GM21576 (cell line): Measurements from ENCODE around the gene CABP2.

Experiments used
- ATAC-seq: cut with Tn5 transposase; IDR thresholded peaks from one replicate; pipeline ENCODE4 v1.9.1; 2021; ENCODE audit warnings: mild to moderate bottlenecking, moderate library complexity; ENCODE audit not compliant: unreplicated experiment

CABP2 gene

DNA sequence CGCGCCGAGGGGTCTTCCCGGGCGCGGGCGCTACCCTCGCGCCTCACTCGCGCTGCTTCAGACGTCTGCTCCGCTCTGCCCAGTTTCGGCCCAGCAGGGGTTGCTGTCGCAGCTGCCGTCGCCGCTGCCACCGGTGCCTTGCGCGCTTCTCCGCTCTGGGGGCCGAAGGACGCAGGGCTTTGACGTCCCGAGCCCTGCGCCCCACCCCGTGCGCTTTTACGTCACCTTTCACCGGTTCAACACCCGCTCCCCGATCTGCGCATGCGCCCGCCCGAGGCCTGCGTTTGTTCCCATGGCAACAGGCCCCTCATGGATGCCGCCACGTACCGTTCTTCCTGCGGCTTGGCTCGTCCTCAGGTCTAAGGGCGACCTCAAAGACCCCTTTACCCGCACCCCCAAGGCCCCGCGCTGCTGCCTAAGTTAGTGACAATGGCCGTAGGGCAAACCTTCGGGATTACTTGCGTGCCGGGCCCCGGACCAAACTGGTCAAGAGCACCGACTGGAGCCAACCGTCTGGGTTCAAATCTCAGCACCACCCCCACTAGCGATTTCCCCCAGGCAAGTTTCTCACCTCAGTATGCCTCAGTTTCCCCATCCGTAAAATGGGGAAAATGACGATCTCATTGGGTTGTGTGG, 14.6 kb downstream of the CABP2 start:
- peak; percentile 35 for ATAC-seq

DNA sequence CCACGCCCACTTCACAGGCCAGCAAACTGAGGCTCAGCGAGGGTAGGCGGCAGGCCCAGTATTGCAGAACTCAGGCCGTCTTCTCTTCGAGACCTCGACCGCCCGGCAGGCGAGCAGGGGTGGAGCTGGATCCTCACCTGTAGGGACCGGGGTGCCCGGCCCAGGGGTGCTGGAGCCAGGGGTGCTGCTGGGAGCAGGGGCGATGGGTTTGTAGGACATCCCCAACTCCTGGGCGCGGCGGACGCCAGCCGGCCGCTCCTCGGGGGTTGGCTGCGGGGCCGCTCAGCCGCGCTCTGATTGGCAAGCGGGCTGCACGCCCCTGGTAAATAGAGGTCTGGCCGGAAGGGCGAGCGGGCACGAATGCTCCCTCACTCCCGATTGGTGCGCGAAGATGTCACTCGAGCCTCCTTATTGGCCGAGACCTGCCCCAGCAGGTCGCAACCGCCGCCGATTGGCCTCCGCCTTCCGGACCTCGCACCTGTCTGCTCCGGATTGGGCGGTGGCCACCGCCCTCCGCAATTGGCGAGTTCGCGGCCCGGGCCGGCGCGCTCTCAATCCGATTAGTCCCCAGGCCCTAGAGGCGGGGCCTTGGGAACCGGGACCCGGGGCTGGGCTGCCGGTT, 15.3 kb downstream of the CABP2 start, which contains the start of gene CDK2AP2:
TSS of gene CDK2AP2 (minus strand) at position 299 of the 622 bp plus-strand sequence. CDS start at position 219, 80 bp downstream.
- peak; percentile 66 for ATAC-seq

DNA sequence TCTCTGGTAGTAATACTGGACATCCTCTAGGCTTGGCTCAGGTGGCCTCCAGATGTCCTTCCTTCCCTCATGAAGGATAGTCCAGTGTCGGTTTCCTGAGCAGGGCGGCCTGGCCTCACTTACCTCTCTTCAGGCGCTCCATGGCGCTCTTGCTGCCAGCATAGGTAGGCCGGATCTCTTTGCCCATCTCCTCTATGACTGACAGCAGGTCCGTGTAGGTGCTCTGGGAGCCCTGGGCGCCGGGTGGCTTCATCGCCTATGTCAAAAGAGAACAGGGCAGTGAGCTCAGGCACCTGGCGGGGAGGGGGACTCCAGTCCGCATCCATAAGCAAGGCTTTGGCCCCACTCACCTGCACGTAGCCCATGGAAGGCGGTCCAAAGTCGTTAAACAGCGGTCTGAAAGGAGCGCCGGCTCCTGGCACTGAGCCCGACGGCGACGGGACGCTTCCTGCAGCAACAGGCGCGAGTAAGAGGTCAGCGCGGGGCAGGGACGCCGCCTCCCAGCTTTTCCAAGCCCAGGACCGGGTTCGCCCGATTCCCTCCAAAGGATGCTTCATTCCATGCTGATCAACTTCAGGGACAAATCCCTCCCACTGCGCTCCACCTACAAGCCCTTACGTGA, 15.9 kb downstream of the CABP2 start:
- no peak for ATAC-seq

DNA sequence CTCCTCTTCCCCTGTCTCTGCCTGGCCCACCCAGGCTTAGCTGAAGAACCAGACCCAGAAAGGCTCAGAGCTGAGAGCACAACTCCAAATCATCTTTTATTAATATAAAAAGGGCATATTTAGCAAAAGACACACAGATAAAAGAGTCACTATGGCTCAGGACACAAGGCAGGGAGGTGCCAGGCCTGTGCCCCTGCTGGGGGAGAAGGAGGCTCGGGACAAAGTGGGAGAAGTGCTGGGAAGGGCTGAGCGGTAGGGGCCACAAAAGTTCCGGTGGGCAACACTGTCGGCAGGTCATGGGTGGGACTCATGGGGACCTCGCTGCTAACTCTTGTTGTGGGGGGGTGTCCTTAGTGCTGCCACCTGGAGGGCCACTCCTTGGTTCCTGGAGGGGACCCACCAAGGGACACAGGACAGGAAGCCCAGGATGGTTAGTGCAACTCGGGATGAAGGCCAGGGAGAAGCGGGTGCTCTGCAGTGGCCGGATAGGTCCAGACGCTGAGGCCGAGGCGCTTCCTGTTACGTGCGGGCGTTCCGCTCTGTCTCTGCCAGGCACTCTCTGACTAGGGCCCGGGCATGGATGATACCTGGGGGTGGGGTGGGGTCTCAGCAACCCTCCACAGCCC, 16.7 kb downstream of the CABP2 start:
- no peak for ATAC-seq

DNA sequence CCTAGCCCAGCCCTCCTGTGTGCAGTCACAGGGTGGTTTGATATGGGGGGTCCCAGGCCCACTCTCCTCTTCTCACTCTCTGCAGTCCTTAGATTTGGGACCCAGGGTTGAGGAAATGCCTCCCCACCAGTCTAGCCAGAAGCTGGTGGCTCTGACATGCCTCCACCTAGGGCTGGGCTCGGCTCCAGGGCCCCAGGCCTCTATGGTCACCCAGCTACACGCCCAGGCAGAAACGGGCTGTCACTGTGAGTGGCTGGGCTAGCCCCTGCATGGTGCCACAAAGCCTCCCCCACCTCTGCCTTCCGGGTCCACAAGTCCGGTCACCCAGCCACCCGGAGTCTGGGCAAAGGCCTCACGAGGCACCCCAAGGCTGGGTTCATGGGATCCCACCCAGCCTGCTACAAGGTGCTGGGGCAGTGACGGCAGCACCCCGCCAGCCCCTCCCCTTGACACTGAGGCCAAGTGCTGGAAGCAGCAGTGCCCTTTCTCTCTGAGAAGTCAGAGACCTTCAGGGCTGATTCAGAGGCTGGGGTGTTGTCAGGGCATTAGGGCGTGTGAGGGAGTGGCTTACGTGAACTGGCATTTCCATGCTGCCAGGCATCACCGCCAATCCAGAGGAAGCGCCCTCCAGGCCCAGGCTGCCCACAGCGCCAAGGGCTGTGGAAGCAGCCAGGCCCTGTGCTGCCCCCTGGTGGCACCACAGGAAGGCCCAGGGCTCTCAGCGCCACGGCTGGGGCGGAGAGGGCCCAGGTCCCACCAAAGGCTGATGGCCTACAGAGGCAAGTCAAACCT, 17.4 kb downstream of the CABP2 start:
- ATAC-seq = no peak

DNA sequence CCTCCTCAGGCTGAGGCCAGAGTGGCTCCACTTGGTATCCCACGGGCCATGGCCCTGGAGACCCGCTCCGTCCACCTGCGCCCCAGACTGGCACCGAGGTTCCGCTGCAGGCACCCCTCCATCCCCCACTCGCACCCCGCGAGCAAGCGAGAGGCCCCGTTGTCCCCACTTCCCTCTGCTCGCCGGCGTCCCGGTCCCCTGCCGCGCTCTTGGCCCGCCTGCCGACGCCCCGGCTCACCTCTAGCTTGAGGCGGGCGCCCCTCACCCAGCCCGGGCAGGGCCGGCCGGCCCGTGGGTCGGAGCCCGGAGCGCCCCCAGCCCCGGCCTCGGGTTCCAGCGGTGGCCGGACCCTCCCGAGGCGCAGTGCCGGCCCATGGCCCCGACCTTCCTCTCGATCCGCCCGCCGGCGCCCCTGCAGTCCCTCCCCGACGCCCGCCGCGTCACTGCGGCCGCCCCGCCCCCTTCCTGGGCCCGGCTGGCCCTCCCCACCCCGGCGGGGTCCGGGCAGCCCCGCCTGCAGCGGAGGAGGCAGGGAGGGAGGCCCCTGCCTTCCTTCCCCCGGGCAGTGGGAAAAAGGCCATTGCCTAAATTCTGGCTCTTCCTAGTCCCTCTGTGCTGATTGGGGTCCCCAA, 18.2 kb downstream of the CABP2 start, which contains the start of gene PITPNM1:
TSS of gene PITPNM1 (minus strand) at position 414 of the 632 bp plus-strand sequence. CDS start 1,183 bp downstream, outside the sequence.
- peak; percentile 22 for ATAC-seq

DNA sequence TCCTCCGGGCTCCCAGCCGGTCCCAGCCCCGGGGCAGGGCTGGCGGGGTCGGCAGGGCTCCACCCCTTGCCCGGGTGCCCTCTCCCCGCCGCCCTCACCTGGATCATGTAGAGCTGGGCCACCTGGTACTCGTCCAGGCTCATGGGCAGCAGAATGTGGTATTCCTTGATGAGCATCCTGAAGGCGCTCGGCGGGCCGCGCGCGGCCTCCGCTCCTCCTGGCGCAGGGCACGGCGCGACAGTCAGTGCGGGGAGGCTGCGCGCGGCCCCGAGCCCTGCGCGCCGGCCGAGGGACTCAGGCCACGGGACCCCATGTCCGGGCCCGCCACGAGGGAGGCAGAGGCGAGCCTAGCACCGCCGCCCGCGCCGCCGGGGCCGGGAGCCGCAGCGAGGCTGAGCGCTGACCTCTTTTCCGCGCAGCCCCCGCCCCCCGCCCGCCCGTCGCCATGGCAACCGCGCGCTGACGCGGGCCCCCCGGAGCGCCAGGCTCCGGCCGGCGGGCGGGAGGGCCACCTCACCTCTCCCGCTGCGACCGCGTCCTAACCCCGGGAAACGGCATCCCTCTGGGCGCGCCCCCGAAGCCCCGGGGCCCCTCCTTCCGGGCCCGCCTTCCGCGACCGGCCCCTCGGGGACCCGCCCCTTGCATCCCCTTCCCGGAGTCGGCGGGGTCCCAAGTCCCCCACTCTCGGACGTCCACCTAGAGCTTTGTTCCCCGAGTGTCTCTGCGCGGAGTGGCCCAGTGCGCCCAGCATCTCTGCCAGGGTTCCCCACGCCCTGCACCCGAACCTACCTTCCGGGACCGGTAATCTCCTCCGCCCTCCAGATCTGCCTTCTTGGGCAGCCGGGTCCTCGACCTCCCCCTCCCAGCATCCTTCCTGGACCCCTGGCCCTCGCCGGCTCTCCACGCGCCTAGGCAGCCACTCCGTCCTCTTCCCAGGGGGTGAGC, 19.0 kb downstream of the CABP2 start:
- no peak for ATAC-seq

DNA sequence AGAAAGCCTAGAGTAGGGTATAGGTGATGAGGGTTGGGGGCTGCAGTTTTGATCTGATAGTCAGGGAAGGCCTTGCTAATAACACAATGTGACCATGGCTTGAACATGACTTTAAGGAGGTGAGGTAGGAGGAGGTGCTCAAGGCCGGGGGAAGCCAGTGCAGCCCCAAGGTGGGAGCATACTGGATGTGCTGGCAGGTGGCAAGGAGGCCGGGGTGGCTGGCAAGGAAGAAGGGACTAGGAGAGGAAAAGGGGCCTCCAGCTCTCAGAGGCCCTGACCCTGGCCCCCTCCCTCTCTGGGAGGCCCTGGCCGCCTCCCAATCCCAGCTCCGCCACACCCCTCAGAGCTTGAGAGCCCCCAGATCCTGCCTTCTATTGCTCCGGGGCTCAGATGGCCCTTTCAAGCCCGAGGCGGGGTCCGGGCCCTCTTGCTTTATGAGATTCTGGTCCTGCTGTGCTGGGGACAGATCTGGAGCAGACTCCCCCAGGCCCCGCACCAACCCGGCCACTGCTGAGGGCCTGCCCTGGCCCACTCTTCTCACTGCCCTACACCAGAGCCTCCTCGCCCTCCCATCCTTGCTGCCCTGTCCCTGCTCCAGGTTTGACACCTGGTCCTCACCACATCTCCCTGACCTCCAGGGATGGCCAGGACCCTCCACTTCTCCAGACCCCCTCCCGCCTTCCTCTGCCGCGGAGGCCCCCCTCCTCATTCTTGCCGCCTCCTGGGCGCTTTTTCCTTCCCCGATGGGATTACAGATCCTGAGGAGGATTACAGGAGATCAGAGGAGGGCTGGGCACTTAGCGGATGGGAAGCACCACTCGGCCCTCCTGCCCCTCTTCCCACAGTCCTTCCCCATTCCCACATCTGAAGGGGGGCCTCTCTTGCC, 19.9 kb downstream of the CABP2 start:
- ATAC-seq = no peak

DNA sequence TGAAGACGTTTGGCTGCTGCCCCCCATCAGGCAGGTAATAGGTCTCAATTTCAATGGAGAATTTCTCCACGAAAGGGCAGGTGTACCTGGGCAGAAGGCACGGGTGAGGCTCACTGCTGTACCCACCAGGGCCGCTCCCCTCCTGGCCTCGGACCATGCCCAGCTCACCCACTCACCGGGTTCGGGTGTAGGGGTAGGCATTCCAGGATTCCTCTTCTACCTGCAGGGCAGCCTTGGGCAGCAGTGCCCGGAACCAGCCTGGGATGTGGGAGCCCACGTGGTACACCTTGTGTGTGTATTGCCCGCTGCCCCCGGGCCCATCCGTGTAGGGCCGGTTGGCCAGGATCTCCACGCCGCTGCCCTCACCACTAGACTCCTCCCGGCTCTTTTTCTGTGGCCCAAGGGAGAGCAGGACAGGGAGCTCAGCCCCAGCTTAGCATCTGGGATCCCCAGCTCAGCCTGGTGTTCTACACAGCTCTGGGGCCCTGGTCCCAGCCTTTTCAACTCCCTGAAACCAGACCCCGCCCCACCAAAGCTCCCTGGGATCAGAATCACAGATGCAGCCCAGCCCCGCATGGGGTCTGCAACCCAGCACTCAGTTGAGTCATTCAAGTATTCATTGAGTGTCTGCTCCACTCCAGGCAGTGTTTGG, 20.8 kb downstream of the CABP2 start:
- no peak for ATAC-seq

DNA sequence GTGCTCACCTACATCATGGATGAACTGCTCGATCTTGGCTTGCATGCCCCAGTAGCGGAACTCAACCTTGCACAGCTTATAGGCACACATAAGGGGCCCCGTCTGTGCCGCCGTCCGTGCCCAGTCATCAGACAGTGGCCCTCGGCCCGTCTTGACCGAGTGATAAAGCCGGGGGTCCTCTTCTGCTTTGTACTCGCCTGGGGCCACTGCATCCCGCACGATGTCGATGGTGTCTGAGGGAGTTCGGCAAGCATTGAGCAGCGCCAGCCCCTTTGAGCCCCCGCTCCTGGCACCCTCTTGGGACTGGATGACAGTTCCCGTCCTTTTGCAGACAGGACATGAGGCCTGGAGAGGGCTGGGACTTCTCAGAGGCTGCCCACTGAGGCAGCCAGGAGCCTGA, 21.4 kb downstream of the CABP2 start:
- ATAC-seq = no peak

DNA sequence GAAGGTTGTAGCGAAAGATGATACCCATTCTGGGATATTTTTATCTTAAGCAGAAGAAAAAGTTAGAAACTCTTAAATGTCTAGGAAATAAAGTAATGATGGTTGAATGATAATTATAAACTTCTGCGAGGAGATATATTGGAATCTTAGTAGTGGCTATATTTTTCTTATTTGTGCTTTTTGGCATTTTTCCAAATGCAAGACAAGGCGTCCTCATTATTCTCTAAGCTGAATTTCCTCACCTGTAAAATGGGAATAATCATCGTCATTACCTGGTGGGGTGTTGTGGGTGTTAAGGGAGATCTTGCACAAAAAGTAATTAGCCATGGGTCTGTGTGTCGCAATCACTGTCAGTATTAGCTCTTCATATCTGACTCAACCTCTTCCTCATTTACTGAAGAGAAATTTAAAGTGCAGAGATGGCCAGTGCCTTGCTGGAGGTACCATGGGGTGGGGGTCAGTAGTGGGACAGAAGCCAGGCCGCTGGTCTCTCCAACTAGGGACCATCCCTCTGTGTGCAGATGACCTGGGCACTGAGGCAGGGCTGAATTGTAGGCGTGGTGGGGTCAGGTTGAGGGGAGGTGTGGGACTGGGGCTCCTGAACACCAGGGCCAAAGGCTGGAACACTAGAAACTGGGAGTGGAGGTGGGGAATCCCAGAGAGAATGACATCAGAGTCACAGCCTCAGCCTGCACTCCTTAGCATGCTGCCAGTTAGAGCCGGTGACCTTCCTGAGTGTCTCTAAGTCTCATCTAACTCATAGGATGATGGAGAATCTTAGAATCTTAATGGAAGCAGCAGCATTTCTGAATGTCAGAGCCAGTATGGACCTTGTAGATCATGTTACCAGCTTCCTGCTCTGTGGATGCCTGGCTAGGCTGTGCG, 22.2 kb downstream of the CABP2 start:
- no peak for ATAC-seq

DNA sequence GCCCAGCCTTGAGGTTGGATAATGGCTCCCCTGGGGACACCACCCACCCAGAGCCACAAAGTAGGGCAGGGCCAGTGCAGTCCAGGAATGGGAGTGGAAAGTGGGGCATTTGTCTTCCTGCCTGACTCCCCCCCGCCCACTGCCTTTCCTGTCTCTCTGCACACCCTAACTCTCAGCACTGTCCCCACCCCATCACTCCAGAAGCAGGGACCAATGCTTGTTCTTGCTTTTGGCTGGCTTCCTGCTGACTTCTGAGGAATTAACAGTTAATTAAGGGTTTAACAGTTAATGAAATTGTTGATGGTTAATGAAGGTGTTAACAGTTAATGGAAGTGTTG, 22.8 kb downstream of the CABP2 start:
- ATAC-seq = no peak

DNA sequence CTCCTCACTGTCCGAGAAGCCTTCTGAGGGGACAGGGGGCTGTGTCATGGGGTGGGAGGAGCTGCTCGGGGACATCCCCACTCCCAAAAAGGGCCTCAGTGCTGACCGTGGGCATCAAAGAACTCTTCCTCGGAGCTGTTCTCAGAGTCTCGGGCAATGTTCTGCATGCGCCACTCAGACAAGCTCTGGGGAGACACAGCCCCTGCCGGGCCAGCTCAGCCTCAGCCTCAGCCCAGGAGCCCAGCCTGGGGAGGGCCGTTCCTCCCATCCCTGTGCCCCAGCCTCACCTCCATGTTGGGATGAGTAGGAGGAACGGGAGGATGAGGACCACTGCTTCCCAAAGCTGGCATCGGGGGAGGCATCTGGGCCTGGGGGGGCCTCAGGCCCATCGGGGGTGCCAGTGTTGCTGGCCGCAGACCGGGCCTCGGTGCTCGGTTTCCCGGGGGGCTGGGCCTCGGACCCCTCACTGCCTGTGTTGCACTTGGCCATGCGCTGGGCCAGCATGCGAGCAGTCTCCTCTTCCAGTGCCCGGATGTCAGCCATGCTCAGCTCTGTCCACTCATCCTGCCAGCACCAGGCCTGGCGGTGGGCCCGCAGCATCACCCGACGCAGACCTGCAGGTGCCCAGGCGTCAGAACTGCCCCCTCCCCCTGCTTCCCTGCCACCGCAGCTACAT, 23.3 kb downstream of the CABP2 start:
- no peak for ATAC-seq

DNA sequence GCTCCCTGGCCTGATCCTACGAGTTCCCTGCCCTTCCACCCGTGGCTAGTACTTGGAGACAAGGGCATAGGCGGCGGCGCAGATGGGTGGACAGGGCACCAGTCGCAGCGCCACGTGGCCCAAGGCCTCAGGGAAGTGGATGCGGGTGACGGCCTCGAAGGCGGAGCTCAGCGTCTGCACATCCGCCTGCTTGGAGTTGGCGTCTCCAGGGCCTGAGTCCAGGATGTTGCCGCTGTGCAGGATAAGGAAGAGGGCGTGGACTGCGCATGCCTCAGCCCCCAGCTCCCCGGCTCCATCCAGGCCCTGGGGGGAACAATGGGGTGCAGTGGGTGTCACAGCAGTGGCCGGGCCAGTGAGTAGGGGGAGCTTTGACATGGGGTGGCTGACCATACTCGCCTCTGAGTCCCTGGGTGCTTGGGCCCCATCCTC, 24.7 kb downstream of the CABP2 start:
- ATAC-seq = no peak

DNA sequence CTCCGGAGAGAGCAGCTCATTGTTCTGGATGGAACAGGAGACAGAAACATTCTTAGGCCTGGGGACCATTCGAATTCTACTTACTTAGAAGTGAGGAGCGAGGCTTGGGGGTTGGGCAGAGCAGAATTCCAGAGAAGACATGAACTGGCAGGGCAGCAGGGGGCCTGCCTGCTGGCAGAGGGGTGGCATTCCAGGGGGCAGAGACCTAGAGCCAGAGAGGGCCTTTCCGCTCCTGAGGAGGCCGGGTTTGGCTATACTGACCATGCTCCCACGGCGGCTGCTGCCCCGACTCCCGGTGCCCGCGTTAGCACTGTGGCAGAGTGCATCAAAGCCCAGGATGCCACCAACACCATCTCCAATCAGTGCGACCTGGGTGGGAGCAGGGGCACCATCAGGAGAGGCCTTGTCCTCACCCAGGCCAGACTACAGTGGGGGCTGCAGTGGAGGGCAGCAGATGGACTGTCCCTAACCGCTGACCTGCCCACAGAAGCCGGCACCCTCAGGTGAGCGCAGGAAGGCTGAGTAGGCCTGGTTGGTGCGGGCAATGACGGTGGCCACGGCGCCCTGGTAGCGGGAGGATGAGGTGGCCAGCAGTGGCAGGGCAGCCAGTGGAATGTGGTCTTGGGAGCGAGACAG, 25.5 kb downstream of the CABP2 start:
- ATAC-seq = no peak

DNA sequence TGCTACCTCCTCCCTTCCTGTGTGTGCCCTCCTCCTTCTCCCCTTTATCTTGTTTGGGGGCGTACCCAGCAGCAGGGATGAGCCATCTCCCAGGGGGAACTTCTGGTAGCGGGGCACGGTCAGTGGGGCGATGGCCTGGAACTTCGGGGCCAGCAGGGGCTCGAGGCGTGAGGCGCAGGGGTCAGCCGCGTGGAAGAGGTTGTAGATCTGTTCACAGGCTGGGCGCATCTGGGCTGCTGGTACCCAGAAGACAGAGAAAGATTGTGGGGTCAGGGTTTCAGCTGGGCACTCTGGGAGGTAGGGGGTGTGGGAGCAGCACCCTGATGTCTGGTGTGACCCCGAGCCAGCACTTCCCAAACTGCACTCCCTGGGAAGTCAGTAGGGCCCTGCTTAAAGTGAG, 27.1 kb downstream of the CABP2 start:
- ATAC-seq = no peak
